Hippocampal formation (tissue), 2 donors: ENCODE measurements around the gene NLK.
"Not testable (repeated sequence)": the region's sequence is repeated elsewhere in the genome, so short reads cannot be mapped to it uniquely, and the experiment has no call there.

Experiments used
- DNase-seq, 2 donors: peaks; one replicate each; lab custom pipeline; 2025; lab: John Stamatoyannopoulos, UW

Gene NLK

GRCh38 chr17:28072936-28073533 is 30.6 kb downstream of the NLK start:
- DNase-seq: no peak

GRCh38 chr17:28074010-28074409 is 31.5 kb downstream of the NLK start:
- DNase-seq: no peak

- DNase-seq: no peak
Observed at GRCh38 chr17:28076144-28076543, 33.7 kb downstream of the NLK start.

- DNase-seq: not testable (repeated sequence)
Observed at GRCh38 chr17:28077140-28077539, 34.7 kb downstream of the NLK start.

GRCh38 chr17:28078341-28079229 is 36.1 kb downstream of the NLK start:
- no peak for DNase-seq

GRCh38 chr17:28081467-28081866 is 39.0 kb downstream of the NLK start:
- no peak for DNase-seq

GRCh38 chr17:28085766-28086165 is 43.3 kb downstream of the NLK start:
- no peak for DNase-seq

GRCh38 chr17:28086519-28086918 is 44.0 kb downstream of the NLK start:
- no peak for DNase-seq

- DNase-seq: no peak
Observed at GRCh38 chr17:28087743-28088142, 45.3 kb downstream of the NLK start.

GRCh38 chr17:28090551-28090950 is 48.1 kb downstream of the NLK start:
- DNase-seq: no peak

GRCh38 chr17:28092088-28092487 is 49.6 kb downstream of the NLK start:
- no peak for DNase-seq

- DNase-seq: no peak
Observed at GRCh38 chr17:28093999-28094716, 51.7 kb downstream of the NLK start.

- no peak for DNase-seq
Observed at GRCh38 chr17:28096756-28097155, 54.3 kb downstream of the NLK start.

- DNase-seq: no peak
Observed at GRCh38 chr17:28097254-28097653, 54.8 kb downstream of the NLK start.

GRCh38 chr17:28097901-28098300 is 55.4 kb downstream of the NLK start:
- no peak for DNase-seq

GRCh38 chr17:28098591-28098990 is 56.1 kb downstream of the NLK start:
- DNase-seq: not testable (repeated sequence)

- no peak for DNase-seq
Observed at GRCh38 chr17:28100251-28100650, 57.8 kb downstream of the NLK start.

GRCh38 chr17:28100936-28101335 is 58.5 kb downstream of the NLK start:
- DNase-seq: no peak

GRCh38 chr17:28101919-28102318 is 59.4 kb downstream of the NLK start:
- DNase-seq: no peak

- no peak for DNase-seq
Observed at GRCh38 chr17:28105501-28105900, 63.0 kb downstream of the NLK start.

- no peak for DNase-seq
Observed at GRCh38 chr17:28110184-28110583, 67.7 kb downstream of the NLK start.

GRCh38 chr17:28112181-28112580 is 69.7 kb downstream of the NLK start:
- DNase-seq: no peak

- DNase-seq: no peak
Observed at GRCh38 chr17:28112606-28113005, 70.1 kb downstream of the NLK start.
